GM19328 (cell line): ENCODE measurements around the gene RTN4RL1.
"Not testable (repeated sequence)": the region's sequence is repeated elsewhere in the genome, so short reads cannot be mapped to it uniquely, and the experiment has no call there.

ENCODE experiments used
- ATAC-seq: cut with Tn5 transposase; IDR thresholded peaks from one replicate; pipeline ENCODE4 v1.9.1; 2021; ENCODE audit warnings: mild to moderate bottlenecking, moderate library complexity; ENCODE audit not compliant: unreplicated experiment

Gene RTN4RL1

DNA sequence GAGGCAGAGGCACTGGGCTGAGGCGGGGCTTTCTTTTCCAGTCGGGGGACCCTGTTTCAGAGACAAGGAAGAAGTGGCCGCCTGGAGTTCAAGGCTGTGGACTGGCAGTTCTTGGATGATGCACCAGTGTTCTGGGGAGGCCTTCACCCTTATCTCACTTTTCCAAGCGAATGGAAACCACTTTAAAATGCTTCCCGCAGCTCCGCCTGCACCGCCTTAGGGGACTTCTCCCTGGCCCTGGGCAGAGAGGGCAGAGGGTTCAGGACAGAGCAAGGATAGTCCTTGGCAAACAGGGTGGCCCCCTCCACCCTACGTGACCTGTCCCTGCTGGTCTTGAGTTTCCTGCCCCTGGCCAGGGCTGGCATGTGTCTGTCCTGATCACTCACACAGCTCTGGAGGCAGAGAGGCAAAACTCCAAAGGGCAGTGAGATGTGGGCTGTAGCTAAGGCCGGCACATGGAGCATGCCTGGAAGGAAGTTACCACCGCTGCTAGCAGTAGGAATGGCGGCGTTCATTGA lies 20.6 kb downstream of the RTN4RL1 start:
- no peak for ATAC-seq

GRCh38 chr17:2003525-2003924 lies 21.6 kb downstream of the RTN4RL1 start:
- ATAC-seq: no peak

GRCh38 chr17:2002767-2003329 lies 22.3 kb downstream of the RTN4RL1 start:
- ATAC-seq: no peak

- ATAC-seq: no peak
Observed at GRCh38 chr17:1999557-2000251, 25.4 kb downstream of the RTN4RL1 start.

GRCh38 chr17:1997927-1998742 lies 27.0 kb downstream of the RTN4RL1 start:
- ATAC-seq: no peak

GRCh38 chr17:1997289-1997926 lies 27.7 kb downstream of the RTN4RL1 start:
- ATAC-seq: no peak

DNA sequence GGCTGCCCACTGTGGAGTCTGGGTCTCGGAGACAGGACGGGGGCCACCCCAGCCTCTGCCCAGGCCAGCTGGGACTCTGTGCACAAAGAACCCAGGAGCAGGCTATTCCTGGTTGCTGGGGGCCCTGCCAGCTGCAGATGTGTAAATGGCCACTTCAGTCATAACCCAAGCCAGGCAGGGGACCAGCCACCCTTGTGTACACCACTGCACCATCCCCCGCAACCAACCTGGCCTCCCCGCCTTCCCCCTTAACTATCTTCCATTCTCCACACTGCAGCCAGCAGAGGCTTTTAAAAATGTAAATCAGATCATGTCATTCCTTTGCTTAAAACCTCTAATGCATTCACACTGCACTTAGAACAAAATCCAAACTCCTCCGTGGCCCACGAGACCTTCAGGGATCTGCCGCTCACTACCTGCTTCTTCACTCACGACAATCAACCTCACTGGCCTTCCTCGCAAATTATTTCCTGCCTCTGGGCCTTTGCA lies 28.3 kb downstream of the RTN4RL1 start:
- no peak for ATAC-seq

GRCh38 chr17:1995907-1996799 lies 29.0 kb downstream of the RTN4RL1 start:
- ATAC-seq: no peak

DNA sequence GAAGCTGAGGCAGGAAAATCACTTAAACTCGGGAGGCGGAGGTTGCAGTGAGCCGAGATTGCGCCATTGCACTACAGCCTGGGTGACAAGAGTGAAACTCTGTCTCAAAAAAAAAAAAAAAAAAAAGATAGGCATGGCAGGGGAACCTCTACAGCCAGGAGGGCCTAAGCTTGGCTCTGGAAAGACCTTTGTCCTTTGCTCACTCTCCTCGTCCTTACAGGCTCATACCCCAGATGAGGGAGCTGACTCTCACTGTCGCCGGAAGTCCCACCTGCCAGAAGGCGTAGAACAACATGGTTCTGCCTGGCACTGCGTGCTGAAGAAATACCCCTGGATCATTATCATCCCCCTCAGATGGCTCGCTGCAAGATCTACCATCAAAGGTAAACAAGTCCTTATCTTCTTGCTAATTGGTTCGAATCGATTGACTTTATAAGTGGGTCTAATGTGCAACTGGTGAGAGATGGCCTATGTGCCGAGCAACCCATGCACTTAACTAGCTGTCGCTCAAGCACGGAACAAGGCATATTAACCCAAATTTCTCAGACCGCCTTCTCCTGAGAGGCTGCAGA lies 29.7 kb downstream of the RTN4RL1 start:
- ATAC-seq: no peak

DNA sequence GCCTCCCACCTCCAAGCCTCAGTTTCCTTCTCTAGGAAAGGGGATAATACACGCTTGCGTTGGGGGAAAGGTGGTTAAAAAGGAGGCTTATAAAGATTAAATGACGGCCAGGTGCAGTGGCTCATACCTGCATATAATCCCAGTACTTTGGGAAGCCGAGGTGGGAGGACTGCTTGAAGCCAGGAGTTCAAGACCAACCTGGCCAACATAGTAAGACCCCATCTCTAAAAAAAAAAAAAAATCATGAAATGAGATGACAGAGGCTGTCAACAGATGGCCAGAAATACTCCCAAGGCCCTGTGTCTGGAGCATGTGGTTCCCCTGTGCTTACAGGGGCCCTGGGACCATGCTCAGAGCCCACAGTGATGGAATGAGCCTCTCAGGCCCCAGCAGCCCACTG lies 30.4 kb downstream of the RTN4RL1 start:
- ATAC-seq: no peak

DNA sequence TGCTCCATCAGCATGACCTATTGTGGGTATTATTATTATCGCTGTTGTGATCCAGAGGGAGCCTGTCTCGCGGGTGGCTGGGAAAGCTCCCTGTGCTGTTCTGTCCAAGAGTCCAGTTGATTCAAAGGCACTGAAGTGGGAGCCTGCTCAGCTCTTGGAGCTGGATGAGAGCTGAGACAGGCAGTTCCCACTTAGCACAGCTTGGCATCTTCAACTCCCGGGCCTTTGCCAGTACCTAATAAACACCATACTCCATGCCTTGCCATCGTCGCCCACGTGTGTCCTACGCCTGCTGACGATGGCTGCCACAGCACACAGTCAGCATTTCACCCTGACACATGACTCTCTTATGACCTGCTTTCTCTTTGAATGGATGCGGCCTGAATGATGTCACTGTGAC lies 32.6 kb downstream of the RTN4RL1 start:
- no peak for ATAC-seq

DNA sequence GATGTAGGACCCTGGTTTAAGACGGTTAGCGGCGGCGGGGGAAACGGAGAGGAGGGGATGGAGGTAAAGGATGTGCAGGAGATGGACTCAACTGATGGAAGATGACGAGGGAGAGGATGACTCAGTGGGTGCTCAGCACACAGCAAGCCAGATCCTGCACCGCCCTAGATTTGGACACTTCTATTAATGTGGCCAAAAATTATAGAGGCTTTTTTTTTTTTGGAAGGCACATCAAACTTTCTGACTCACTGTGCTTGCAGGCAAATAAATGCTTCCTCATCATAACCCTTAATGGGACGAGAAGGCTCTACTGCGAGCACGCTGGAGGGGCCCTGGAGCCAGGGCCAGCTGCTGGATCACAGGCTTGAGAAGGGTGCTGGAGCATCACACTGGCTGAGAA lies 36.0 kb downstream of the RTN4RL1 start:
- no peak for ATAC-seq

GRCh38 chr17:1986783-1987451 lies 38.2 kb downstream of the RTN4RL1 start:
- ATAC-seq: no peak

- ATAC-seq: no peak
Observed at GRCh38 chr17:1985686-1986085, 39.4 kb downstream of the RTN4RL1 start.

DNA sequence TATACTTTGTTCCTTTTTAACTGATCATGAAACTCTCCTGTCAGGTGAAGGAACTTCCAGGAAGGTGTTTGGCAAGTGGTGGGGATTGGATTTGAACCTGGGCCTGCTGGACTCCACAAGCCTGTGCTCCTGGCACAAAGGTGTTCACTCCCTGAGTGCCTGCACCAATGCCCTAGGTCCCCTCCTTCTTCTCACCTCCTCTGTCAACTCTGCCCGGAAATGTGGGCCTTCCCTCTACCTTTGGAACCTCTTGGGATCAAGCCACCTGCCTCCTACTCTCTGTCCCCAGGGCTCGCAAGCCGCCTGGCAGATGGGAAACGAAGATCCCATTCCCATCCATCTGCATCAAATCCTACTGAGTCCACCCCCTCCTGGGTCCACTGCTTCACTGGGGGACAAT lies 40.0 kb downstream of the RTN4RL1 start:
- no peak for ATAC-seq

- ATAC-seq: not testable (repeated sequence)
Observed at GRCh38 chr17:1982793-1983366, 42.3 kb downstream of the RTN4RL1 start.

GRCh38 chr17:1980665-1981250 lies 44.4 kb downstream of the RTN4RL1 start:
- ATAC-seq: no peak

- ATAC-seq: no peak
Observed at GRCh38 chr17:1979182-1979985, 45.8 kb downstream of the RTN4RL1 start.
